GM18526 (cell line): ENCODE data around the gene CCDC70.

ENCODE experiments used
- POLR2A ChIP-seq: IDR thresholded peaks from 3 replicates; pipeline ENCODE4 v1.6.1; 2011; ENCODE audit not compliant: insufficient read length; ENCODE audit errors: extremely low read depth

CCDC70 gene

DNA sequence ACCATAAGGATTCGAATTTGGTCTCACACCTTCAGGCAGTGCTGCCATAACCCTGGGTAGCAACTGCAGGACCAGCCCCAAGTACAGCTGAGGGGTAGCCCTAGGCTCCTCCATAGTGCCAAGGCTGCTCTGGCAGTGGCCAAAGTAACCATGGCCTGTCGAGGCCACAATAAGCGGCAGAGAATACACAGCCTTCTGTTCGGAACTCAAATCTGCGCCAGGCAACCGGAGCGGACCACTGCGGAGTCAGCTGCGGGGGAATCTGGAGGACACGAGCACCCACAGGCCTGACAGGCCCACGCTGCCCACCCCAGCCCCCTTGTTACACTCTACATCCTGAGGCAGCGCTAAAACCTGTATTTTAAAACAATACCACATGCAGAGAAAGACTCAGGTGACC is 48.7 kb downstream of the CCDC70 start:
- no peak for TF ChIP-seq POLR2A

GRCh38 chr13:51912091-51912490 is 50.3 kb downstream of the CCDC70 start:
- no peak for TF ChIP-seq POLR2A

DNA sequence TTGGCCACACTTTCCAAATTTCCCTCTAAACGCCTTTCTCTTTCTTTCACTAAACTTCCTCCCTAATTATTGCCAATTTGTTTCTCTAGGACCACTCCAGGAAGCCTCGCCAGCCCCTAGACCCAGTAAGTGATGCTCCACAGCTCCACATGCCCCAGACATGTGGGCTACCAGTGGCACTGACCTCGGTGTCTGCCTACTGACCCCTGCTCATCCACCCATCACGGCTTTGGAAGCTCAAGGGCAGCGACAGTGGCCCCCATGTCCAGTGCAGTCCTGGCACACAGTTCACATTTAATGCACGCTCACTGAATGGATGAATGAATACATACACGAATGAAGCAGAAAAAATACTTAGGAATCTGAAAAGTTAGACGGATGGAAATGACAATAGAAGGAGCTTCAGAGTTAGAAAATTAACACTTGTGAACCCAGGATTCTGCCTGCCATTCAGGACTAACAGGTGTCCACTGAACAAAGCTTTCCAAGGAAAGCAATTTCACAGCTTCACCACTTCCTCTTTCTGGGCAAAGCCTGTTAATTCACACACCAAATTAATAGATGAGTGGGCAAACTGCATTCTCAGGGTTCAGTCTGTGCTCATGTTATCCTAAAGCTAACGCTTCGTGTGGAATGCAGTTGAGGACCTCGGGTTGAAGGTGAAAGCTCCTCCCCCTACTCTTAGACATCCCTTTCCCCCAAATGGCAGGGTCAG is 50.9 kb downstream of the CCDC70 start:
- TF ChIP-seq POLR2A = no peak

DNA sequence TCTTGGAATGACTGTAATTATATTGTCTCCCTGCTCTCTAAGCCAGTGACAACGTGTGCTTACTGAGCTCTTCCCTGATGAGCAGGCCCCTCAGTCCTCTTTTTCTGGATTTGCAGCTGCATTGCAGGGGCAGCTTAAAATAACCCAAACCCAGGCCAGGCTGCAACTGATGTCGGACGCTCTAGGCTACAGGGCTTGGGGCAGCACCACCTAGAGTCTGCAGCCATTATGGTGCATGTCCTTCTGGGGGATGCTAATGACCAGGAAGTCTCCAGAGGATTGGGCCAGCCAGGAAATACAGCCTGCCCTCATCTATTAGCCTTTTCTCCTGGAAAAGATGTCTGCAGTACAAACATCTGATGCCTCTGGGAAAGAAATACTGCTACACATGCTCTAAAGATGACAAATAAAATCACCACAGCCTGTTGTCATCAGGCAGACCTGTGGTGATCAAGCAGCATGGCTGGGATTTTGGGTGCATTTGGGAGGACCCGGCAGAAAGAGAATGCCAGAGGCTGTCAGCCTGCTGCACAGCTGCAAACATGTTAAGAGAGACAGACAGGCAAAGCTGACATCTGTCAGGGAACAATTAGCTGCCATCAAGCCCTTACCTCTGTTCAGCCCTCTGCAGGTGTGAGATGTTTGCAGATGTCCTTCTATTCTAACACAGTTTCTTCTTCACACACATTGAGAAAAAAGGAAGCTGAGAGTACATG is 51.8 kb downstream of the CCDC70 start:
- TF ChIP-seq POLR2A = no peak

GRCh38 chr13:51914137-51914493 is 52.3 kb downstream of the CCDC70 start:
- no peak for TF ChIP-seq POLR2A
